Measurements from ENCODE around the gene LRRC4.

- TF ChIP-seq CTCF (conservative IDR thresholded peaks at IDR 0.05 in 1 of 2, IDR thresholded peaks at IDR 0.05 in 1 of 2; ENCODE audit: low read depth in 1 of 2, low read length in 2 of 2): no peak
- no peak for TF ChIP-seq EZH2 (IDR thresholded peaks at IDR 0.05; ENCODE audit: low read length, missing control alignments)
Measured at GRCh38 chr7:128057909-128058308, 26.7 kb upstream of the LRRC4 start.

Measured in fibroblast of lung (primary cell).